ENCODE results near the gene PAQR7.

PAQR7 gene

GRCh38 chr1:25902462-25902861 is 27.0 kb upstream of the PAQR7 start:
- no peak for DNase-seq

- DNase-seq: no peak
Observed at GRCh38 chr1:25900219-25900618, 24.7 kb upstream of the PAQR7 start.

- peak; percentile 19 to 33 for DNase-seq
Observed at GRCh38 chr1:25899792-25900191, 24.3 kb upstream of the PAQR7 start.

GRCh38 chr1:25898223-25899015 is 22.9 kb upstream of the PAQR7 start:
- DNase-seq: no peak

GRCh38 chr1:25897754-25898153 is 22.2 kb upstream of the PAQR7 start:
- DNase-seq: no peak

GRCh38 chr1:25896266-25896665 is 20.8 kb upstream of the PAQR7 start:
- DNase-seq: no peak

- DNase-seq: peak; percentile 81 to 83
Observed at GRCh38 chr1:25895365-25895990, 20.0 kb upstream of the PAQR7 start.

GRCh38 chr1:25893116-25893515 is 17.6 kb upstream of the PAQR7 start:
- no peak for DNase-seq

- DNase-seq: no peak
Observed at GRCh38 chr1:25891606-25892005, 16.1 kb upstream of the PAQR7 start.

- DNase-seq: no peak
Observed at GRCh38 chr1:25890239-25891034, 14.9 kb upstream of the PAQR7 start.

GRCh38 chr1:25889470-25889869 is 14.0 kb upstream of the PAQR7 start:
- peak; percentile 50 to 78 for DNase-seq

- DNase-seq: no peak
Observed at GRCh38 chr1:25888426-25888987, 13.0 kb upstream of the PAQR7 start.

- DNase-seq: no peak
Observed at GRCh38 chr1:25885602-25886001, 10.1 kb upstream of the PAQR7 start.

- DNase-seq: no peak
Observed at GRCh38 chr1:25881266-25881665, 5.8 kb upstream of the PAQR7 start.

- no peak for DNase-seq
Observed at GRCh38 chr1:25880518-25880917, 5.0 kb upstream of the PAQR7 start.

- no peak for DNase-seq
Observed at GRCh38 chr1:25879675-25880074, 4.2 kb upstream of the PAQR7 start.

- DNase-seq: no peak
Observed at GRCh38 chr1:25878690-25879089, 3.2 kb upstream of the PAQR7 start.

GRCh38 chr1:25877155-25877554 is 1.6 kb upstream of the PAQR7 start:
- DNase-seq: no peak

- DNase-seq: no peak
Observed at GRCh38 chr1:25876693-25877077, 1.2 kb upstream of the PAQR7 start.

GRCh38 chr1:25875856-25876692 is 566 bp upstream of the PAQR7 start:
- no peak for DNase-seq

GRCh38 chr1:25874635-25875153 is 814 bp downstream of the PAQR7 start:
- DNase-seq: no peak

GRCh38 chr1:25874209-25874608 is 1.3 kb downstream of the PAQR7 start:
- no peak for DNase-seq

Measured in NCI-H2081 (cell line).